GM12873 (cell line): ENCODE measurements around the gene ZNF362.

Experiments
- CTCF ChIP-seq: IDR thresholded peaks from 2 replicates; pipeline ENCODE4 v1.5.1; 2012; ENCODE audit warnings: low read depth, mild to moderate bottlenecking, moderate library complexity, low read length, control low read depth; ENCODE audit not compliant: insufficient read depth; ENCODE audit errors: missing control alignments

The ZNF362 gene

GRCh38 chr1:33299461-33300155 lies 43.3 kb downstream of the ZNF362 start:
- no peak for TF ChIP-seq CTCF

DNA sequence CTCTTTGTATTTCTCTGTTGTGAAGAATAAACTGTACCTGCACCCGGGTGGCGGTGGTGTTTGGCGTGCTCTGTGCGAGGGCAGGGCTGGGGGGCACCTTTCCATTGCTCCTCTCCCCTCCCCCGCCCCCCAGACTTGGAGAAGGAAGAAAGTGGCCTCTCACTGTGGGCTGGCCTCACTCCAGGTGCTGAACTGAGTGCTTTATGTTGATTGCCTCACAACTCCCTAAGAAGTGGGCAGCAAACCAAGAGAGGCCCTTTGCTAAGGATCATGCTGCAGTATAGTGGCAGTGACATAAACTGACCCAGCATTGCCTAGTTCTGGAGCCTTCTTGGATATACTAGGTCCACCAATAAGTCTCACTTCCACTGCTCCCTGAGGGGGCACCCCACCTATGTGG lies 44.4 kb downstream of the ZNF362 start:
- no peak for TF ChIP-seq CTCF

- no peak for TF ChIP-seq CTCF
Measured at GRCh38 chr1:33301273-33301984, 45.1 kb downstream of the ZNF362 start.

GRCh38 chr1:33302325-33302724 lies 46.0 kb downstream of the ZNF362 start:
- no peak for TF ChIP-seq CTCF

DNA sequence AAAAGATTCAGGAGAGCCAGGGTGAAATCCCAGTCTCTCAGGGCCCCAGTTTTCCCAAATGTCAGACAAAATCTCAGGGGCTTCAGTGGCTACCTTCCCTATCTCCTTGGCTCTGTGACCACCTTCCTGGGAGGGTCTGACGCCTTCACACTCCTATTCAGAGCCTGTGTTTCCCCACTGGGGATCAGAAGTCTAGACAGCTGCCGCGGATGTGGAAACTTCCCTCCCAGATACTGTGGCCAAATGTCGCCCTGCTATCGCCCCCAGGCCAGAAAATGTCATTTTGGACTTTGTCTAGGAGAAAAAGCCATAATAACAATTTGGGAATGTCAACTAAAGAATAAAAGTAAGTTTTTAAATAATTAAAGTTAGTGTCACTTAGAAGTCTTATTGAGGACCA lies 48.7 kb downstream of the ZNF362 start:
- TF ChIP-seq CTCF: no peak

GRCh38 chr1:33305816-33306652 lies 49.7 kb downstream of the ZNF362 start:
- TF ChIP-seq CTCF: no peak

- TF ChIP-seq CTCF: no peak
Measured at GRCh38 chr1:33306653-33307493, 50.6 kb downstream of the ZNF362 start.
